COLO668 (cell line): ENCODE results near the gene SETD1B.

Source experiments
- DNase-seq: peaks from one replicate; lab custom pipeline; 2025; ENCODE audit not compliant: unreplicated experiment; lab: John Stamatoyannopoulos, UW

Gene SETD1B

DNA sequence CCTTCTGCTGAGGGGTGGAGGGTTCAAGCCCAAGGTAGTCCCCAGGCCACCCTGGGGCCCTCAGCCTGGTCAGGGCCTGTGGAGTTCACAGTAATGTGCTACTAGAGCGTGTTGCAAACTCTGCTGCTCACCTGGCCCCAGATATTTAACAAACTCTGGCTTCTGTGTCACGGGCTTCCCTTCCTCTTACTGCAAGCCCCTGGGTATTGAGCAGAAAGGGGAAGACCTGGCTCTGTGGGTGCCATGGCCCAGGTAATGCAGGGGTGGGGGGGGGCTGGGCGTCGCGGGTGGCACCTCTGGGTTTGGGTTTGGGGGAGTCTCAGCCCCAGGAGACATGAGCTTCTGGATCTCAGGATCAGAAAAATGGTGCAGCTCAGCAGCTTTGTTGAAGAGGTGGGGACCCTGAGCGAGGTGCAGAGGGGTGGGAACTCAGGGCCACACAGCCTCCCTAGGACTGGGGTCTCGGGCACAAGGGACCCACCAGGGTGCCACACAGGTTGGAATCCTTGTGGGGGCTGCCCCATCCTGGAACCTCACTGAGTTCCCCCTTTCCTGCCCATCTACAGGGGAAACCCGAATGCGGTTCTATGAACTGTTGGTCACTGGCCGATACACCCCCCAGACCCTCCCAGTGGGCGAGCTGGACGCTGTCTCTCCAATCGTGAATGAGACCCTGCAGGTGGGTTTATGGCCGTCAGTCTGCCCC, 4.0 kb downstream of the SETD1B start:
- no peak for DNase-seq

DNA sequence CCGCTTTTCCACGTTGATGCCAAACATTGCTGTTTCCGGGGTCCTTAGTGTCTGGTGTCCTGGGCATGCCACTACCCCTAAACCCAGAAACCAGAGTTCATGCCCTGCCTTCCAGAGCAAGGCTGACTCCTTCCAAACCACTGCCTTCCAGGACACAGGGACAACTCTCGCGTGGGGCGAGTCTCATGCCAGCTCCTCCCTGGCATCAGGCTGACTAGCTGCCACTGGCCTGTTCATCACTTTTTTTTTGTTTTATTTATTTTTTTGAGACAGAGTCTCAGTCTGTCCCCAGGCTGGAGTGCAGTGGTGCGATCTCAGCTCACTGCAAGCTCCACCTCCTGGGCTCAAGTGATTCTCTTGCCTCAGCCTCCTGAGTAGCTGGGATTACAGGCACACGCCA, 4.8 kb downstream of the SETD1B start:
- DNase-seq = no peak

DNA sequence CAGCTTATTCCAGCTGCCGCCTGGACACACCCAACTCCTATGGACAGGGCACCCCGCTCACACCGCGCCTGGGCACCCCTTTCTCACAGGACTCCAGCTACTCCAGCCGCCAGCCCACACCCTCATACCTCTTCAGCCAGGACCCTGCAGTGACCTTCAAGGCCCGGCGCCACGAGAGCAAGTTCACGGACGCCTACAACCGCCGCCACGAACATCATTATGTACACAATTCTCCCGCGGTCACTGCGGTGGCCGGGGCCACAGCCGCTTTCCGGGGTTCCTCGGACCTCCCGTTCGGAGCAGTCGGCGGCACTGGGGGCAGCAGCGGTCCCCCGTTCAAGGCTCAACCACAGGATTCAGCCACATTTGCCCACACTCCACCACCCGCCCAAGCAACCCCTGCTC, 5.9 kb downstream of the SETD1B start:
- DNase-seq = no peak

DNA sequence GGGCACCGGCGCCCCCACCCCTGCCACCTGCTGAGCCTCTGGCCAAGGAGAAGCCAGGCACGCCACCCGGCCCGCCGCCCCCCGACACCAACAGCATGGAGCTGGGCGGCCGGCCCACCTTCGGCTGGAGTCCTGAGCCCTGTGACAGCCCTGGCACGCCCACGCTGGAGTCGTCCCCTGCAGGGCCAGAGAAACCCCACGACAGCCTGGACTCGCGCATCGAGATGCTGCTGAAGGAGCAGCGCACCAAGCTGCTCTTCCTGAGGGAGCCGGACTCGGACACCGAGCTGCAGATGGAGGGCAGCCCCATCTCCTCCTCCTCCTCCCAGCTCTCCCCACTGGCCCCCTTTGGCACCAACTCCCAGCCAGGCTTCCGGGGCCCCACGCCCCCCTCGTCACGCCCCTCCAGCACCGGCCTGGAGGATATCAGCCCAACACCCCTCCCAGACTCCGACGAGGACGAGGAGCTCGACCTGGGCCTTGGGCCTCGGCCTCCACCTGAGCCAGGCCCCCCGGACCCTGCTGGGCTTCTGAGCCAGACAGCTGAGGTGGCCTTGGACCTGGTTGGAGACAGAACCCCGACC, 6.5 kb downstream of the SETD1B start:
- DNase-seq = no peak

DNA sequence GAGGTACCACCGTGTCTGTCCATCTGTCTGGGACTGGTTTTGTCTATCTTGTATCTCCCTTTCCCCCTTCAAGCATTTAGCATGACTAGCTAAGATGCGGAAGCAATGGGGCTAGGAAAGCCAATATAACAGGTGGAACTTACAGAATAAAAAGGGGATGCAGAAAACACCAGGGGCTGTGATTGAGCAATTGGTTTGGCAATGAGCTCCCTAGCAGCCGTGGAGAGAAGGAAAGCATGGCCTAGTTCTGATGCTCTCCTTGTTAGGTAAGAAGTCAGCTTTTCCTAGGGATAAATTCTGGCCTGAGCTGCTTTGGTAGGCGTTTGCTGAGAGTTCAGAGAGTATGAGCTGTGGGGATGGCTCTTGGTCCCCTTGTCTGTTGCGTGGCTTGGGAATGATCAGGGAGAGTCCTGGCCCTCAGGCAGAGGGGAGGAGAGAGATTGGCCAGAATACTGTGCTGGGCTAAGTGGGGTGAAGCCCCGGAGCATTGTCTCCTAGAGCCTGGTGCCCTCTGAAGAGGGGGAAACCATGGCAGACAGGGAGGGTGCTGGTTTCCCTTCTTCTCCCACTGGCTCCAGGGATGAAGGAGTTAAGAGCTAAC, 7.1 kb downstream of the SETD1B start:
- no peak for DNase-seq

DNA sequence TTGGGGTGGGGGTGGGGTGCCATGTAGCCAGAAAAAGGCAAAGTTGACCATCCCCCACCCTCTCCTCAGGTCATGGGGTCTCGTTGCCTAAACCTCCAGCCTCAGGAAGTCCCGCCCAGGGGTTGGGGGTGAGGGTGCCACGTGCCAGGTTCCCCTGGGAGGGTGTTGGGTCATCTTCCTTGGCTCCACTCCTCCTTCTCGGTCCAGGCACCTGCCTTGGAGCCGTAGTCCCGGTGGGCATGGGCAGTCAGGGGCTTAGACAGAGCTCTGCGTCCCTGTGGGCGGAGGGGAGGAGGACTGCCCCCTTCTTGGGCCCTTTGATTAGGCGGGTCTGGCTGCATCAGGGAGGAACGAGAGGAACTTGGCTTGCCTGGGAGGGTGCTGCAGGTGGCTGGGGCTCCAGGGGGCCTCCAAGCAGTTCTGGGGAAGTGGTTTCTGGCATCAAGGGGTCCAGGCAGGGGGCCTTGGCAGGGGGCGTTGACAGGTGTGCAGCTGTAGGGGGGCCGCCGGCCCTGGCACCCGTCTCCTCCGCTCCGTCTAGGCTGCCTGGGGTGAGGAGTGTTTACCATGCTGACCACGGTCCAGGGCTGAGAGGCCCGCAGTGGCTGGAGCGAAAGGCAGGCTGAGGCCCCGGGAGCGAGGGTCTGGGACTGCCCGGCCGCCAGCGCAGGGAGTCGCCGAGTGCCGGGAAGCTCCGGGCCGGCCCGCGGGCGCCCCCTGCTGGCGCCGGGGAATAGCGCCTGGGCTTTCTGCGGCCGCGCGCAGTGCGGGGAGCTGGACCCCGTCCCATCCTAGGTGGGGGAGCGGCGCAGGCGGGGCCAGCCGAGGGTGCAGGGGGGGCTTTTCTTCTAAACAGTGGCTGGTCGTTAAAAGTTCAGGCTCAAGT, 7.9 kb downstream of the SETD1B start:
- DNase-seq = peak; percentile 83

DNA sequence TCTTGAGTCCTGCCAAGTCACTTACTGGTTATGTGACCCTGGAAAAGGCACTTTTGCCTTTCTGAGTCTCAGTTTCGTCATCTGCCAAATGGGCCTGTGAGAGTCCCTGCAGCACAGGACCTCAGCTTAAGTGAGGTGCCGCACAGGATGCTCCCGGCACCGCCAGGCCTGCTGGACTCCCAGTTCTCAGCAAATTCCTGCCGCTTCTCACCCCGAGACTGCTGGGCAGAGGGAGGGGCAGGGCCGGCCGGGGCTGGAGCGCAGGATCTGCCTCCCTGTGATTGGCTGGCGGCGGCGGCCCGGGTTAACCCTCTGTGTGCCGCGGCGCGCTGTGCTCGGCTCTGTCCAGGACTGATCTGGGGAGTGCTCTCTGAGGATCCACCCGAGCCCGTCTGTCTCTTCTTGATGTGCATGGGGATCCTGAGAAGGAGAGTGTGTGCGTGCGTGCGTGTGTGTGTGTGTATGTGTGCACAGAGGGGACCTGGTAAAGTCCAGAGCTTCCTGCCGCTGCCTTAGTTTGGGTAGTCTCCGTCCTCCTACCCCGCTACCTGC, 8.6 kb downstream of the SETD1B start:
- peak; percentile 88 for DNase-seq

DNA sequence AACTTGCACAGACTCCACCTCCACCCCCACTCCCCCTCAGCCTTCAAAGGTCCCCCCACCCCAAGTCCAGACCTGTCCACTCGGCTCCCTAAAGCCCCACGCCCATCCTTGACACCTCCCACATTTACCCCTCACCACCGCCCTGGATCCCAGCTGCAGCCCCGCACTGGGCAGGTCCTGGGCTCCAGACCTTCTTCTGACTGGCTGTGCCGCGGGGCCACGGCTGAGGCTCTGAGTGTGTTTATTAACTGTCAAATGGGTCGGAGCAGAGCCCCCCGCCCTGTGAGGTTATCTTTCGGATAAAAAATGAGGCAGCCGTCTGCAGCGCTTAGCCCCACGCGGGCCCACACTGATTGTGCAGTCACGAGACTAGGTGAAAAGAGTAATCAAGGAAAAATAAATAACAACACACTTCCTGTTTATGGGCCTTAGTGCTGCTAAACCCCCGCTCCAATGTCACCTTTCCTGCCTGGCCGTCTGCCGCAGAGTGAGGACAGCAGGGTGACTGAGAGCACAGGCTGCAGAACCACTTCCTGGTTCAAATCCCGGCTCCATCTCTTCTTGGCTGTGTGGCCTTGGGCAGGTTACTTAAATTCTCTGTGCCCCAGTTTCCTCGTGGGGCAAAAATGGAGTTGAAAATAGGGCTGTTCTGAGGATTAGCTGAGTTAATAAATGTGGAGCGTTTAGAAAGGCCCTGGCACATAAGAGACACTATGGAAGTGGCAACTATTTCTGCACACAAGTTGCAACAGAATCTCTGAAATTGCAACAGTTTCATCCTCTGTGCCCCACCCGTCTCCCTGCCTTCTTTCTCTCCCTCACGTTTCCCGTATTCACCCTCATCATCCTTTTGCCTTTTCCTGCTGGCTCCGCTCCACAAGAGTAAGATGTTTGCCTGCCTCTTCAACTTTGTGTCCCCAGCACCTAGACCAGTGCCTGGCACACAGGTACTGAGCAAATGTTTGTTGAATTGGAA, 9.4 kb downstream of the SETD1B start:
- peak; percentile 63 for DNase-seq

DNA sequence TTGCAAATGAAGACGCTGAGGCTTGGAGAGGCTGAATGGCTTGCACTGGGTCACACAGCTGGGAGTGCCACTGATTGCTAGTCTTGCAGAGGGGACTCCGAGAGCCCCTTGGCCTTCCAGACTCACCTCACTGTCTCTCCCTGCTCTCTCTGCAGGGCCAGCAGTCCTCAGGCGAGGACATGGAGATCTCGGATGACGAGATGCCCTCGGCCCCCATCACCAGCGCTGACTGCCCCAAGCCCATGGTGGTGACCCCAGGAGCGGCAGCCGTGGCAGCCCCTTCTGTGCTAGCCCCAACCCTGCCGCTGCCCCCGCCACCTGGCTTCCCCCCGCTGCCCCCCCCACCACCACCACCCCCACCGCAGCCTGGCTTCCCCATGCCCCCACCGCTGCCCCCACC, 10.1 kb downstream of the SETD1B start:
- DNase-seq = no peak

DNA sequence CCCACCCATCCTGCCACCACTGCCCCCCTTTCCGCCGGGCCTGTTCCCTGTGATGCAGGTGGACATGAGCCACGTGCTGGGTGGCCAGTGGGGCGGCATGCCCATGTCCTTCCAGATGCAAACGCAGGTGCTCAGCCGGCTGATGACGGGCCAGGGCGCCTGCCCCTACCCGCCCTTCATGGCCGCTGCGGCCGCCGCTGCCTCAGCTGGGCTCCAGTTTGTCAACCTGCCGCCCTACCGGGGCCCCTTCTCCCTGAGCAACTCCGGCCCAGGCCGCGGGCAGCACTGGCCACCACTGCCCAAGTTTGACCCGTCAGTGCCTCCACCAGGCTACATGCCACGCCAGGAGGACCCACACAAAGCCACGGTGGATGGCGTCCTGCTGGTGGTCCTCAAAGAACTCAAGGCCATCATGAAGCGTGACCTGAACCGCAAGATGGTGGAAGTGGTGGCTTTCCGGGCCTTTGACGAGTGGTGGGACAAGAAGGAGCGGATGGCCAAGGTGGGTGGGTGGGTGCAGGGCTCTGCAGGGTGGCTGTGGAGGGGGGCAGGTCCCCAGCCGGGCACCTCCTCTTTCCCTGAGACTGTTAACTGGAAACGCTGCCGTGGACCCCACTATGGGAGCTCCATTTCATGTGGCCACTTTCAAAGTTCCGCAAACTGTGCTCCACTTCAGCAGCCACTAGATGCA, 10.8 kb downstream of the SETD1B start:
- no peak for DNase-seq

DNA sequence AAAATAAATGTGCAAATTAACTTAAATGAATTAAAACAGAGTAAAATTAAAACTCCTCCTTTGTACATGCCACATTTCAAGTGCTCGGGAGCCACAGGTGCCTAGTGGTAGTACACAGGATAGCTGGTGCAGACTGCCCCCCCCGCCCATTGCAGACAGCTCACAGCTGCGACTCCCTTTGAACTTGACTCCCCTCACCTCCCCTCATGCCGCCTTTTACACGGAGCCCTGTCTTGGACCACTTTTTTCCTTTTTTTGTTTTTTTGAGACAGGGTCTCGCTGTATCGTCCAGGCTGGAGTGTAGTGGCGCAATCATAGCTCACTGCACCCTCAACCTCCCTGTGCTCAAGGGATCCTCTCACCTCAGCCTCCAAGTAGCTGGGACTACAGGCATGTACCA, 11.5 kb downstream of the SETD1B start:
- DNase-seq = no peak

DNA sequence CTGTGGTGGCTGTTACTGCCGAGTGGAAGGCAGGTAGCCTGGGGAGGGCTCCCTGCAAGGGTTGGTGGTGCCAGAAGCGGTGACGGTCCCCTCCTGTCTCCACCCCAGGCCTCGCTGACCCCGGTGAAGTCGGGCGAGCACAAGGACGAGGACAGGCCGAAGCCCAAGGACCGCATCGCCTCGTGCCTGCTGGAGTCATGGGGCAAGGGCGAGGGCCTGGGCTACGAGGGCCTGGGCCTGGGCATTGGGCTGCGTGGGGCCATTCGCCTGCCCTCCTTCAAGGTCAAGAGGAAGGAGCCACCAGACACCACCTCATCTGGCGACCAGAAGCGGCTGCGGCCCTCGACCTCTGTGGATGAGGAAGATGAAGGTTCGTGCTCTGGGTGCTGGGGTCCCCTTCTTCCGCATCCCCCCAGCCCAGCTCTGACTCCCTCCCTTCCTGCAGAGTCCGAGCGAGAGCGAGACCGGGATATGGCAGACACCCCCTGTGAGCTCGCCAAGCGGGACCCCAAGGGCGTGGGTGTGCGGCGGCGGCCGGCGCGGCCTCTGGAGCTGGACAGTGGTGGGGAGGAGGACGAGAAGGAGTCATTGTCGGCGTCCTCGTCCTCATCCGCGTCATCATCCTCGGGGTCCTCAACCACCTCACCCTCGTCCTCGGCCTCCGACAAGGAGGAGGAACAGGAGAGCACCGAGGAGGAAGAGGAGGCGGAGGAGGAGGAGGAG, 13.3 kb downstream of the SETD1B start:
- DNase-seq = no peak

DNA sequence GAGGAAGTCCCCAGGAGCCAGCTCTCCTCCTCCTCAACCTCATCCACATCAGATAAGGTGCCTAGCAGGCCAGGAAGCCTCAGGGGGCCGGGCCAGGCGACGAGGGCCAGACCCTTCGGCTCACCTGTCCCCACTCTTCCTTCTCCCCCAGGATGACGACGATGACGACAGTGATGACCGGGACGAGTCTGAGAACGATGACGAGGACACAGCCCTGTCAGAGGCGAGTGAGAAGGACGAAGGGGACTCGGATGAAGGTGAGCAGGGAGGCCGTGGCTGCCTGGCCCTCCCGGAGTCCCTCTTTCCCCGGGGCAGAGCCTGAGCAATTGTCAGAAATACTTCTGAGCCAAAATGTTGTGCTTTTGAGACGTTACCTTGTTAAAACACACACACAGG, 13.8 kb downstream of the SETD1B start:
- no peak for DNase-seq

DNA sequence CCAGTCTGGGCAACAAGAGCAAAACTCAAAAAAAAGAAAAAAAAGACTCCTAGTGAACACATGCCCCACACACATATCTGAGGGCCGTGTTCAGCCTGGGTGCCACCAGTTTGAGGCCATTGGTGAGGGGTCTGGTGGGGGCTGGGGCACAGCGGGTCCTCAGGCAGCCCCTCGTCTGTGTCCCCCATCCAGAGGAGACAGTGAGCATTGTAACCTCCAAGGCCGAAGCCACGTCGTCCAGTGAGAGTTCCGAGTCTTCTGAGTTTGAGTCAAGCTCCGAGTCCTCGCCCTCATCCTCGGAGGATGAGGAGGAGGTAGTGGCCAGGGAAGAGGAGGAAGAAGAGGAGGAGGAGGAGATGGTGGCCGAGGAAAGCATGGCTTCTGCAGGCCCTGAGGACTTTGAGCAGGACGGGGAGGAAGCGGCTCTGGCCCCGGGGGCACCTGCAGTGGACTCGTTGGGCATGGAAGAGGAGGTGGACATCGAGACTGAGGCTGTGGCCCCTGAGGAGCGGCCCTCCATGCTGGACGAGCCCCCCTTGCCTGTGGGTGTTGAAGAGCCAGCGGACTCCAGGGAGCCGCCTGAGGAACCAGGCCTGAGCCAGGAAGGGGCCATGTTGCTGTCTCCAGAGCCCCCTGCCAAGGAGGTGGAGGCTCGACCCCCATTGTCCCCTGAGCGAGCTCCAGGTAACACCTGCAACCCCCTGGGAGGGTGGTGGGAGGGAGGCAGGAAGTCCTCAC, 15.6 kb downstream of the SETD1B start:
- no peak for DNase-seq

DNA sequence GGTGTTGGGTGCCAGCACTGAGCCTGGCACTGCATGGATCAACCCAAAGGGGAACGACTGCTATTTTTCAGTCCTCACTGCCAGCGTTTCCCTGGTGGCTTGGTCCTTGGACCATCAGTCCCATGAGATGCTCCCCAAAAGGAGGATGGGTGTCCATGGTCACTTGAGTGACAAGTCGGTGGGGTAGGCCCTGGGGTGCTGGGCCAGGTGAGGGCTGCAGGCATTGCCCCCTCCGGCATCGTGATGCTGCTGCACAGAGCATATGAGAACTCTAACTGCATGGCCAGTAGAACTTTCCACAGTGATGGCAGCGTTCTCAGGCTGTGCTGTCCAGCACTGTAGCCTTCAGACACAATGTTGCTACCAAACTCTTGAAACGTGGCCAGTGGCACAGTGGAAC, 16.2 kb downstream of the SETD1B start:
- no peak for DNase-seq

DNA sequence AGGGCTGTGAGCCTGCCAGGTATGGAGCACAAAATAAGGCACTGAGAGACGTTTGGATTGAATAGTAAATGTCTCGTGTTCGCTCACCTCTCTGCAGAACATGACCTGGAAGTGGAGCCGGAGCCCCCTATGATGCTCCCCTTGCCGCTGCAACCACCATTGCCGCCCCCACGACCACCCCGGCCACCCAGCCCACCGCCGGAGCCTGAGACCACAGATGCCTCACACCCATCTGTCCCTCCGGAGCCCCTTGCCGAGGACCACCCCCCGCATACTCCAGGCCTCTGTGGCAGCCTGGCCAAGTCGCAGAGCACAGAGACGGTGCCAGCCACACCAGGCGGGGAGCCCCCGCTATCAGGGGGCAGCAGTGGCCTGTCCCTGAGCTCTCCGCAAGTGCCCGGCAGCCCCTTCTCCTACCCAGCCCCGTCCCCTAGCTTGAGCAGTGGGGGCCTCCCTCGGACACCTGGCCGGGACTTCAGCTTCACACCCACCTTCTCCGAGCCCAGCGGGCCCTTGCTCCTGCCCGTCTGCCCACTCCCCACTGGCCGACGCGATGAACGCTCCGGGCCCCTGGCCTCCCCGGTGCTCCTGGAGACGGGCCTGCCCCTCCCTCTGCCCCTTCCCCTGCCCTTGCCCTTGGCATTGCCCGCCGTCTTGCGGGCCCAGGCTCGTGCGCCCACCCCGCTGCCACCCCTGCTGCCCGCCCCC, 18.7 kb downstream of the SETD1B start:
- DNase-seq = no peak

DNA sequence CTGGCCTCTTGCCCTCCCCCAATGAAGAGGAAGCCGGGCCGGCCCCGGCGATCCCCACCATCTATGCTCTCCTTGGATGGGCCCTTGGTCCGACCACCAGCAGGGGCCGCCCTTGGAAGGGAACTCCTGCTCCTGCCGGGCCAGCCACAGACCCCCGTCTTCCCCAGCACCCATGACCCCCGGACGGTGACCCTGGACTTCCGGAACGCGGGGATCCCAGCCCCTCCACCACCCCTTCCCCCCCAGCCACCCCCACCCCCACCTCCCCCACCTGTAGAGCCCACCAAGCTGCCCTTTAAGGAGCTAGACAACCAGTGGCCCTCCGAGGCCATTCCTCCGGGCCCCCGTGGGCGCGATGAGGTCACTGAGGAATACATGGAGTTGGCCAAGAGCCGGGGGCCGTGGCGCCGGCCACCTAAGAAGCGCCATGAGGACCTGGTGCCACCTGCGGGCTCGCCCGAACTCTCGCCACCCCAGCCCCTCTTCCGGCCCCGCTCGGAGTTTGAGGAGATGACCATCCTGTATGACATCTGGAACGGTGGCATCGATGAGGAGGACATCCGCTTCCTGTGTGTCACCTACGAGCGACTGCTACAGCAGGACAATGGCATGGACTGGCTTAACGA, 19.4 kb downstream of the SETD1B start:
- DNase-seq = no peak
